Activated CD8-positive, alpha-beta memory T cell treated with anti-CD3 and anti-CD28 coated beads, Interleukin-2, amount 50 U/mL, for 24 hours (primary cell): Measurements from ENCODE around the gene HIBCH.
"Not testable (repeated sequence)": the region's sequence is repeated elsewhere in the genome, so short reads cannot be mapped to it uniquely, and the experiment has no call there.

Experiments
- DNase-seq: peaks from one replicate; pipeline ENCODE4 v3.0.0-alpha.2; 2020; ENCODE audit errors: extremely low read depth

Gene HIBCH

GRCh38 chr2:190308031-190308430 is 11.6 kb downstream of the HIBCH start:
- no peak for DNase-seq

DNA sequence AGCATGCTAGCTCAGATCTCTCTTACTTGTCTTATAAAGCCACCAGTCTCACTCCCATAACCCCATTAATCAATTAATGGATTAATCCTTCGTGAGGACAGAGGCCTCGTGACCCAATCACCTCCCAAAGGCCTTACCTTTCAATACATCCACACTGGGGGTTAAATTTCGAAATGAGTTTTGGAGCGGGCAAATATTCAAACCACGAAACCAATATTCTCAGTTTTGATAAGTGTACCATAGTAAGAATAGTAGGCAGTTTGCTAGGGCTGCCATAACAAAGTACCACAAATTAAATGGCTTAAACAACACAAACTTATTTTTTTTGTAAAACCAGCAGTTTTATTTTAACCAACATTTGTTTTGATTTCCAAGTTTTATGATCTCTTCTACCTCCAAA is 15.2 kb downstream of the HIBCH start:
- DNase-seq, result no peak

- DNase-seq, result no peak
Measured at GRCh38 chr2:190303647-190304046, 16.0 kb downstream of the HIBCH start.

DNA sequence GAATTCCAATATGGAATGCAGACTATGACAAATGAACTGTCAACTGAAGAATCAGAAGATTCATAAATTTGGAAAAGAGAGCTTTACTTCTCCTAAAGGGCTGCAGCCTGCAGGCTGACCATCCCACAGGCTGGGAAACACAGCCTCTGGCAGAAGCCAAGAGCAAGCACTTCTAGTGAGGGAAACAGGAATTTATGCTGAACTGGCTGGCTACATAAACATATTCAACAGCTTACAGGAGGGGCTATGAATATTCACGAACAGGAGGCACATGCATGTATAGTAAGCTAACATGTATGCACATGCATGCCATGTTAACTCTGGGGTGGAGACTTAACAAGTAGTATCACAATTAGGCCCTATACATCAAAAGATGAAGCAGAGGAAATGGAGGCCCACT is 17.6 kb downstream of the HIBCH start:
- no peak for DNase-seq

DNA sequence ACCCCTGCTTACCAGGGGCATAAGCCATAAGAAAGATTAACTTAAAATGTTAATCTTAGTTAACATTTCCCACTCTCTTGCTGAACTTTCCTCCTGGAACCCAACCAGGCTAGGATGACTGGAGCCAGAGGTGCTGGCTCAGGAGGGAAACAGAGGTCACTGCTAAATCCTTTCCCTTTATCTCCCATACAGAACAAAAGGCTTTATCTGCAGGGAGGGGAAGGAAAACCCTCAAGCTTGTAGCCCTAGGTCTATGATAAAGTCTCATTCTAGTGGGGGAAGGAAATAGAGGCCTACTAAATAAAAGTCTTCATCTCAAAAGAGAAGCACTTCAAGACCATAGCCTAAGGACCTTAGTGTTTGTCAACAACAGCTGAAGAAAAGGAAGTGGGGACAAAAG is 18.6 kb downstream of the HIBCH start:
- DNase-seq, result no peak

- not testable (repeated sequence) for DNase-seq
Measured at GRCh38 chr2:190297880-190298279, 21.7 kb downstream of the HIBCH start.

DNA sequence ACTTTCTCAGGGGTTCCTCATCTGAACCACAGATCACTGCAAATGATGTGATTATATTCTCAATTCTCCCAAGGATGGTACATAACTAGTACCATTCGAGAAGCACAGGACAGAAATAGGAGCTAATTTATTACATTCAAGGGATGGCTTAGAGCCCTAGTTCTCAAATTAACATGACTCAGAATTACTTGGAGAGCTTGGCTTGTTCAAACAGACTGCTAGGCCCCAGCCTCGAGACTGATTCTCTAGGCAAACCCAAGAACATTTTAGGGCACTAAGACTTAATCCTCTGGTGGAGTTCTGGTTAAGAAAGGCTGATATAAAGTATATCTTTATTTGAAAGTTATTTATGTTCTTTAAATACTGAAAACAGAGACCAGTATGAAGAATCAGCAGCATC is 35.8 kb downstream of the HIBCH start:
- no peak for DNase-seq

DNA sequence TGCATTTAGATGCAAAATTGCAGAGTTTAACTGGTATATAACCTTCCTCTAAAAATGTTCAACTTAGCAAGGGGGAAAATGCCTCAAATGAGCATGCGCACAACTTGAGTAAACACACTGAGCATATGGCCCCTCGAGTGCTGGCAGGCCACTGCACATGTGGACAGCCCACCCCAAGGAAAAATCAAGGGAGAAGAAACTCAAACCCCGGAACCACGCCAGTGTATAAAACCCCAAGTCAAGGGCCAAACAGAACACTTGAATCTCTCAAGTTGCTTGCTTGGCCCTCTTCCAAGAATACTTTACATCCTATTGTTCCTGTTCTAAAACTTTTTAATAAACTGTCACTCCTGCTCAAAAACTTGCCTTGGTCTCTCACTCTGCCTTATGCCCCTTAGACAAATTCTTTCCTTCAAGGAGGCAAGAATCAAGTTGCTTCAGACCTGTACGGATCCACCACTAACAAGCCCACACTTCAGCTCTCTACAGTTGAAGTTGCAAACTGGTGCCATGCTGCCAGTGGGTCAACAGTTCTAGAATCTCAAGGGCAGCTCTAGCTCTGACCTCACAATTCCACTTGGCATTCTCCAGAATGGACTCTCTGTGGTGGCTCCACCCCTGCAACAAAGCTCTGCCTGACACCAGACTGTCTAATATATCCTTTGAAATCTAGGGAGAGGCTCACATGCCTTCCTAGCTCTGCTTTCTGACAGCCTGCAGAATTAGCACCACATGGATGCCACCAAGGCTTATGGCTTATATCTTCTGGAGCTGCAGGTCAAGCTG is 38.9 kb downstream of the HIBCH start:
- no peak for DNase-seq

GRCh38 chr2:190279256-190280134 is 40.1 kb downstream of the HIBCH start:
- not testable (repeated sequence) for DNase-seq

- DNase-seq, result no peak
Measured at GRCh38 chr2:190277234-190278112, 42.2 kb downstream of the HIBCH start.

DNA sequence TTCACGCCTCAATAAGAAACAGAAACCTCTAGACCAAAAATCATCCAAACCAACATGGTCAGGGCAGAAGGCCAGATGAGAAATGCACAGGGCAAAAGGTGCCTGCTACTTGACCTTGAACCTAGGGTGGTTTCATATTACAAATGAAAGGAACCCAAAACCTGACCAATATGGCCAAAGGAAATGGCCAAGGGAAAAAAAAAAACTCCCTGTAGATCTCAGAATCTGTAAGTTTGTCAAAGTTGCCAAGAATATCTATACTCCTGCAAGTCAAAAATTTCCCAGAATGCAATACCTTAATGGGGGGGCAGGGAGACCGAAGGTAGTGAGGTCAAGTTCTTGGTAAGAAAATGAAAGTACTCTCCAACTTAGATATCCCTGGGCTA is 47.2 kb downstream of the HIBCH start:
- no peak for DNase-seq

GRCh38 chr2:190271783-190272456 is 47.7 kb downstream of the HIBCH start:
- DNase-seq, result no peak

- no peak for DNase-seq
Measured at GRCh38 chr2:190270298-190270697, 49.3 kb downstream of the HIBCH start.

DNA sequence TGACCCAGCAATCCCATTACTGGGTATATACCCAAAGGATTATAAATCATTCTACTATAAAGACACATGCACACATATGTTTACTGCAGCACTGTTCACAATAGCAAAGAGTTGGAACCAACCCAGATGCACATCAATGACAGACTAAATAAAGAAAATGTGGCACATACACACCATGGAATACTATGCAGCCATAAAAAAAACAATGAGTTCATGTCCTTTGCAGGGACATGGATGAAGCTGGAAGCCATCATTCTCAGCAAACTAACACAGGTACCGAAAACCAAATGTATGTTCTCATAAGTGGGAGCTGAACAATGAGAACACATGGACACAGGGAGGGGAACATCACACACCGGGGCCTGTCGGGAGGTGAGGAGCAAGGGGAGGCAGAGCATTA is 49.9 kb downstream of the HIBCH start:
- DNase-seq, result not testable (repeated sequence)

DNA sequence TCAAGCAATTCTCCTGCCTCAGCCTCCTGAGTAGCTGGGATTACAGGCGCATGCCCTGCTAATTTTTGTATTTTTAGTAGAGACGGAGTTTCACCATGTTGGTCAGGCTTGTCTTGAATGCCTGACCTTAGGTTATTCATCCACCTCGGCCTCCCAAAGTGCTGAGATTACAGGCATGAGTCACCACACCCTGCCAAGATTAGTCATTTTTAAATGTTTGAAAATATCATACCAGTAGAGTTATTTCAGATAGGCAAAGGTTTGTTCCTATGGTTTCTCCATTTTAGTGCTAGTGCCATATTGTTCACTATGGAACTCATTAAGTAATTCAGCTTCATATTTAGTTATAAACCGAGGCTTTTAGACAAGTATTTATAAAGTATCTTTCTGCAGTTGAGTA is 52.3 kb downstream of the HIBCH start:
- DNase-seq, result no peak

GRCh38 chr2:190266314-190266713 is 53.3 kb downstream of the HIBCH start:
- DNase-seq, result no peak

- DNase-seq, result no peak
Measured at GRCh38 chr2:190261851-190262250, 57.8 kb downstream of the HIBCH start.

GRCh38 chr2:190256087-190256486 is 63.5 kb downstream of the HIBCH start:
- DNase-seq, result no peak

DNA sequence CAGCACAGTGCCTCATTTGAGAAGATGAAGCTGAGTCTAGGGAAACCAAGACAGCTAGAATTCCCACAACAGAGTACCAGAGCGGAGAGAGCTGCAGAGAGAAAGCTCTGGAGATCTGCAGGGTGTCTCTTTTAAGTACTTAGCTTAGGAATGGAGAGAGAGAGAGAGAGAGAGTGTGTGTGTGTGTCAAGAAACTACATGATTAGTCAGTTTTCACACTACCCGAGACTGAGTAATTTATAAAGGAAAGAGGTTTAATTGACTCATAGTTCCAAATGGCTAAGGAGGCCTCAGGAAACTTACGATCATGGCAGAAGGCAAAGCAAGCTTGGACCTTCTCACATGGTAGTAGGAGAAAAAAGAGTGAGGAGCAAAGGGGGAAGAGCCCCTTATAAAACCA is 64.0 kb downstream of the HIBCH start:
- DNase-seq, result no peak

GRCh38 chr2:190254063-190254850 is 65.4 kb downstream of the HIBCH start:
- no peak for DNase-seq

DNA sequence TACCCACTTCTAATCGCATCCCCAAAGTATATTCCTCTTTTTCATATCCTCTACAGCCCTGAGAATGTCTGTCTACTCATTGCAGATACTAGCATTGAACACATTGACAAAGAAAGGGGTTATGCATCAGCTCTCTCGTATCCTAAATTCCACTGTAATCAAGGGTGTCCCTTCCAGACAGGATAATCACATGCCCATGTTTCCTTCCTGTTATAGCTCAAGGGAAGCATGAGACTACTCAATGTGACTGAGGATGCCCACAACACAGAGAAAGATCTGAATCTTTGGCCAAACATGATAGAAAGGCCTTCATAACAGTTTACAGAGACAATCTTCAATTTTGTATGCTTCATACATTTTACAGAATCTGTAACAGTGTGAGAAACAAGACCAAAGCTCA is 69.2 kb downstream of the HIBCH start:
- DNase-seq, result no peak
